Measurements from ENCODE around the gene SUSD3.
"Not testable (repeated sequence)": the region's sequence is repeated elsewhere in the genome, so short reads cannot be mapped to it uniquely, and the experiment has no call there.

SUSD3 gene

DNA sequence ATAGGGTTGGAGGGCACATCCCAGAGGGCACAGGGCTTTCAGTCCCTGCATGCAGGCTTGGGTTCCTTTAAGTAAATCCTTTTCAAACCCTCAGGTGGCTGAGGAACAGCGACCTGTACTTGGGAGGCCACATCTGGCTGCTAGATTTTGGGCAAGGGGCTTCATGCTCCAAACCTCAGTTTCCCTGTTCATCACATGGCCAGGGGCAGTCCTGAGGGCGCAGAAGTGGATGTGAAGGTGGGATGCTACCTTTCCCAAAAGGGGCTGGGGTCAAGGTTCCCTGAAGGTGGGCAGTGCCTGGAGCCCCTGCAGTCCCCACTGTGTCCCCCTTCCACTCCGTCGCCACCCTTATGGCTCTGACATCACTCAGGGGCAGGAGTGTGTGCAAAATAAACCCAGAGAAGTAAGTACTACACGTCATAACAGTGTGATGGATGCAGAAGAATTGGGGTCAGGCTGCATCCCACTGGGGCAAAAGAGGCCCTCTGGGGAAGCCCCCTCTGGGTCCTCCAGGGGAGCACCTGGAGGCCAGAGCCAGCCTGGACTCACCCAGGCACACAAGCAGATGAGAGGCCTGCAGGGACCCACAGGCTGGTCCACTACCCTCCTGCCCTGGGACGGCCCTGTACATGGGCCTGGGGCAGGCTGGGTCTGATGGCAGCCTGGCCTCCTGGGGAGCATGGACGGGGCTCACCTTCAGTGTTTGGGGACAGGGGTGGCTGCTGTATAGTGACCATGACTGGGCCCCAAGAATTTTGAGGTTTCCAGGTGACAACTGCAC is 35.6 kb downstream of the SUSD3 start:
- Histone ChIP-seq H3K9me3 (ENCODE audit: control insufficient read depth, insufficient read depth, low read length) (no peaks in the 10 kb centered on the region), H3K4me1 (ENCODE audit: insufficient read depth, low read length) (peaks cover 7% of the 10 kb centered on the region; the same call in 1 of the 2 replicates), H3K36me3 (ENCODE audit: insufficient read depth, low read length) (no peaks in the 10 kb centered on the region), H3K9ac (ENCODE audit: low read depth, low read length) (no peak overlapping the region)

GRCh38 chr9:93094658-93095204 is 36.2 kb downstream of the SUSD3 start:
- Histone ChIP-seq H3K4me1 (ENCODE audit: insufficient read depth, low read length) (peaks cover 7% of the 10 kb centered on the region; the same call in 1 of the 2 replicates), H3K36me3 (ENCODE audit: insufficient read depth, low read length) (no peaks in the 10 kb centered on the region), H3K9me3 (ENCODE audit: control insufficient read depth, insufficient read depth, low read length) (no peaks in the 10 kb centered on the region), H3K9ac (ENCODE audit: low read depth, low read length) (peak overlapping the region; percentile 58; the same call in 1 of the 2 replicates)

- no peaks in the 10 kb centered on the region for H3K9me3 ChIP-seq (ENCODE audit: control insufficient read depth, insufficient read depth, low read length)
- no peaks in the 10 kb centered on the region for H3K36me3 ChIP-seq (ENCODE audit: insufficient read depth, low read length)
- H3K4me1 ChIP-seq (ENCODE audit: insufficient read depth, low read length) = peaks cover 7% of the 10 kb centered on the region; the same call in 1 of the 2 replicates
- H3K9ac ChIP-seq (ENCODE audit: low read depth, low read length) = peak overlapping the region; percentile 58; the same call in 1 of the 2 replicates
These were observed 37.0 kb downstream of the SUSD3 start for GRCh38 chr9:93095205-93096130.

GRCh38 chr9:93096131-93096802 is 37.8 kb downstream of the SUSD3 start, which contains the start of gene CARD19:
TSS of gene CARD19 (plus strand) at chr9:93096217. CDS start at chr9:93096346, 129 bp downstream.
- peak within 1 kb of the TSS; percentile 74 for H3K9ac ChIP-seq (ENCODE audit: low read depth, low read length)
- no peaks in the 10 kb centered on the region for H3K36me3 ChIP-seq (ENCODE audit: insufficient read depth, low read length)
- peaks cover 7% of the 10 kb centered on the region; the same call in 1 of the 2 replicates for H3K4me1 ChIP-seq (ENCODE audit: insufficient read depth, low read length)
- H3K9me3 ChIP-seq (ENCODE audit: control insufficient read depth, insufficient read depth, low read length) = no peaks in the 10 kb centered on the region; the same call in 1 of the 2 replicates

- H3K9me3 ChIP-seq (ENCODE audit: control insufficient read depth, insufficient read depth, low read length) = no peaks in the 10 kb centered on the region; the same call in 1 of the 2 replicates
- no peaks in the 10 kb centered on the region for H3K36me3 ChIP-seq (ENCODE audit: insufficient read depth, low read length)
- peaks cover 7% of the 10 kb centered on the region; the same call in 1 of the 2 replicates for H3K4me1 ChIP-seq (ENCODE audit: insufficient read depth, low read length)
- peak overlapping the region; percentile 74 for H3K9ac ChIP-seq (ENCODE audit: low read depth, low read length)
These were observed 38.4 kb downstream of the SUSD3 start for GRCh38 chr9:93096811-93097382.

DNA sequence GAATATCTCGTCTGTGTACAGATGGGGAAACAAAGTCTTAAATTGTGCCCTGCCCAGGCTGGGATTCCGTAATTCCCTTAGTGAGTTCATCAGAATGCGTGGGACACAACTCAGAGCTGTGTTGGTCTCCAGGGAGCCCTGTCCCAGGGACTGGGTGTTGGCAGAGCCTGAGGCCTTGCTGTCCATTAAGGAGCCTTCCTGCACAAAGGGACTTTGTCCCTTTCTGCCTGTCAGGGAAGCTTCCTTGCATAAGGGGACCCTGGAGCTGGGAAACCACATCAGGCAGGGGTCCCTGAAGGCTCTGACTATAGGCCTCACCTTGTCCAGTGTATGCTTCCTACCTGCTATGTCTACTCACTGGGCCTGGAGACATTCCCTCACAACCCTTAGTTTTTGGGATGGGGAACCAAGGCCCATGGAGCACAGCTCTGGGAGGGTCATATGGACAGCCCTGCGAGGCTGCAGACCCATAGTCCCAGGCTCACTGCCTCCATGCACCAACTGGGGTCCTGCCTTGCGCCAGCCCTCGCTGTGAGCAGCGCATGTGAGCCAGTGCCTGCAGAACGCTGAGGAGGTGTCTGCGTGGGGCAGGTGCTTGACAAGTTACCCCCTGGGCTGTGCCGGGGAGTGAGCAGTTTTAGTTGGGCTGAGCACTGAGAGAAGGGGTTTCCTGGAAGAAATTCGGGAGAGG is 39.2 kb downstream of the SUSD3 start:
- H3K9me3 ChIP-seq (ENCODE audit: control insufficient read depth, insufficient read depth, low read length) = peaks cover 2% of the 10 kb centered on the region; the same call in 1 of the 2 replicates
- H3K9ac ChIP-seq (ENCODE audit: low read depth, low read length) = no peak overlapping the region
- peaks cover 7% of the 10 kb centered on the region; the same call in 1 of the 2 replicates for H3K4me1 ChIP-seq (ENCODE audit: insufficient read depth, low read length)
- no peaks in the 10 kb centered on the region for H3K36me3 ChIP-seq (ENCODE audit: insufficient read depth, low read length)

GRCh38 chr9:93098236-93098946 is 39.9 kb downstream of the SUSD3 start:
- H3K36me3 ChIP-seq (ENCODE audit: insufficient read depth, low read length) = no peaks in the 10 kb centered on the region; the same call in 1 of the 2 replicates
- H3K9ac ChIP-seq (ENCODE audit: low read depth, low read length) = no peak overlapping the region
- H3K9me3 ChIP-seq (ENCODE audit: control insufficient read depth, insufficient read depth, low read length) = peaks cover 2% of the 10 kb centered on the region; the same call in 1 of the 2 replicates
- H3K4me1 ChIP-seq (ENCODE audit: insufficient read depth, low read length) = peaks cover 7% of the 10 kb centered on the region; the same call in 1 of the 2 replicates

DNA sequence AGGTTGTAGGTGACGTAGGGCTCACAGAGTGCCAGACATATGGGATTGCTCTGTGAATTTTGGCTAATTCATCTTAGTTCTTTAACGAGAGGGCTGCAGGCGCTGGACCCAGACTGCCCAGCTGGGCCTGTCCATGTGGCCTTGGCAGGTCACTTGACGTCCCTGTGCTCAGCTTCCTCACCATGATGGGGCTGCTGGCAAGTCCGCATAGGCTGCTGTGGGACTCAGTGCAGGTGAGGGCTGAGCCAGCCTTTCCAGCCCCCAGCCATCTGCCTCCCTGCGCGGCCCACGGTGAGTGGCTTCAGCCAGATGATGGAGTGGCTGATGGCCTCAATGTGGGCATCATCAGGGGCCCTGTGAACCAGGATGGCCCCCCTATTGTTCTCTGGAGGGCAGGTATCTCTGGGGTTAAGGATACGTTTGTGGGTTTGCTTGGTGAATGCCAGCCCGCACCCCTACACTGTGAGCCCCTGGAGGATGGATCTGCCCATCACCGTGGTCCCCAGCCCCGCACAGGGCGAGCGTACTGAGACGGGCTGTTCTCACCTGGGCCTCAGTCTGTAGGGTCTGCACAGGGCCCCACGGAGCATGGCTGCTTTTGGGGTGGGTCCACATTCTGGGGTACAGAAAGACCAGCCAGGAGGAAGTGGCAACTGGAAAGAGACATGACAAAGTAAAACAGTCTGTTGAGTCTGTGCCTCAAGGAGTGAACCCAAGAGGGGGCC is 41.2 kb downstream of the SUSD3 start:
- peaks cover 4% of the 10 kb centered on the region; the same call in 1 of the 2 replicates for H3K4me1 ChIP-seq (ENCODE audit: insufficient read depth, low read length)
- no peak overlapping the region for H3K9ac ChIP-seq (ENCODE audit: low read depth, low read length)
- no peaks in the 10 kb centered on the region; the same call in 1 of the 2 replicates for H3K36me3 ChIP-seq (ENCODE audit: insufficient read depth, low read length)

DNA sequence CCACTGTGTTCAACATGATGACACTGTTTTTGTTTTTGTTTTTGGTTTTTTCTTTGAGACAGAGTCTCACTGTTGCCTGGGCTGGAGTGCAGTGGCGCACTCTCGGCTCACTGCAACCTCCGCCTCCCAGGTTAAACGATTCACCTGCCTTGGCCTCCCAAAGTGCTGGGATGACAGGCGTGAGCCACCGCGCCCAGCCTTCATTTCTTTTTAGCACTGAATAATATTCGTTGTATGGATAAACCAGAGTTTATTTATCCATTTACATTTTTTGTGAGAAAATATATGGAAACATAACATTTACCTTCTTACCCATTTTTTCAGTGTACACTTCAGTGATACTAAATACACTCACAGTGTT is 41.8 kb downstream of the SUSD3 start:
- H3K9ac ChIP-seq (ENCODE audit: low read depth, low read length) = no peak overlapping the region
- H3K9me3 ChIP-seq (ENCODE audit: control insufficient read depth, insufficient read depth, low read length) = peaks cover 2% of the 10 kb centered on the region; the same call in 1 of the 2 replicates
- H3K36me3 ChIP-seq (ENCODE audit: insufficient read depth, low read length) = no peaks in the 10 kb centered on the region; the same call in 1 of the 2 replicates
- H3K4me1 ChIP-seq (ENCODE audit: insufficient read depth, low read length) = no peaks in the 10 kb centered on the region; the same call in 1 of the 2 replicates

More for the DNA sequence above, 41.2 kb downstream of the SUSD3 start:
- peaks cover 2% of the 10 kb centered on the region; the same call in 1 of the 2 replicates for H3K9me3 ChIP-seq (ENCODE audit: control insufficient read depth, insufficient read depth, low read length)

DNA sequence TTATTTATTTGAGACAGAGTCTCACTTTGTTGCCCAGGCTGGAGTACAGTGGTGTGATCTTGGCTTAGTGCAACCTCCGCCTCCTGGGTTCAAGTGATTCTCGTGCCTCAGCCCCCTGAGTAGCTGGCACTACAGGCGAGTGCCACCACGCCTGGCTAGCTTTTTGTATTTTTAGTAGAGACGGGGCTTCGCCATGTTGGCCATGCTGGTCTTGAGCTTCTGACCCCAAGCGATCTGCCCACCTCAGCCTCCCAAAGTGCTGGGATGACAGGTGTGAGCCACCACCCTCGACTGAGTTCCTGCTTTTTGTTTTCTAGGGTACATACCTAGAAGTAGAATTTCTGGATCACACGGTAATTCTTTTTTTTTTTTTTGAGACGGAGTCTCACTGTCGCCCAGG is 42.6 kb downstream of the SUSD3 start:
- H3K9me3 ChIP-seq (ENCODE audit: control insufficient read depth, insufficient read depth, low read length); H3K36me3 ChIP-seq (ENCODE audit: insufficient read depth, low read length); H3K9ac ChIP-seq (ENCODE audit: low read depth, low read length); H3K4me1 ChIP-seq (ENCODE audit: insufficient read depth, low read length): not testable (repeated sequence)

DNA sequence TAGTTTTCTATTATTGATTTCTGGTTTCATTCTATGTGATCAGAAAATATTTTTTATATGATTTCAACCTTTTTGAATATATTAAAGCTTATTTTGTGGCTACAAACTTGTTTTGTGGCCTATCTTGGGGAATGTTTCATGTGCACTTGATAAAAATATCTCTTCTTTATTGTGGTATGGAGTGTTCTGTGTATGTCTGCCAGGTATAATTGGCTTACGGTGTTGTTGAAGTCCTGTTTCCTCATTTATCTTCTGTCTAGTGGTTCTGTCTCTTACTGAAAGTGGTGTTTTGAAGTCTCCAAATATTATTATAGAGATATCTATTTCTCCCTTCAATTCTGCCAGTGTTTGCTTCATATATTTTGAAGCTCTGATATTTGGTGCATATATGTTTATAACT is 47.1 kb downstream of the SUSD3 start:
- Histone ChIP-seq H3K9me3 (ENCODE audit: control insufficient read depth, insufficient read depth, low read length) (peaks cover 2% of the 10 kb centered on the region; the same call in 1 of the 2 replicates), H3K4me1 (ENCODE audit: insufficient read depth, low read length) (no peaks in the 10 kb centered on the region), H3K36me3 (ENCODE audit: insufficient read depth, low read length) (no peaks in the 10 kb centered on the region; the same call in 1 of the 2 replicates), H3K9ac (ENCODE audit: low read depth, low read length) (no peak overlapping the region)
